ENCODE results near the gene ADAMTS2. TPM values are rescaled to one million over a fixed set of nuclear protein-coding genes. Genes with fewer than 3 reads are reported as not detected.

Gene ADAMTS2
- total RNA-seq, 5 donors from 2014 or later (not counting 1 experiment from before 2014, with no cell fraction given): 0.09 to 0.23 TPM; not detected in 3

- ATAC-seq (replicated peaks in 1 of 4): no peak
- POLR2A ChIA-PET: no interaction called here
Observed at GRCh38 chr5:179244044-179244443, 101.2 kb downstream of the ADAMTS2 start.

GRCh38 chr5:179243333-179243732, 101.9 kb downstream of the ADAMTS2 start:
- CTCF ChIA-PET: interaction anchor here in 1 of 2 donors (0.6 kb wide), 1 partner anchor 154 kb away, joined by 3 read pairs; no protein-coding TSS in a partner anchor
- POLR2A ChIA-PET: no interaction called here
- no peak overlapping the region for H3K27ac Mint-ChIP-seq
- peaks cover 15 to 18% of the 10 kb centered on the region in 2 donors for H3K27me3 Mint-ChIP-seq
- no peak for ATAC-seq (replicated peaks in 1 of 4)
- H3K4me1 Mint-ChIP-seq: no peaks in the 10 kb centered on the region
- no peaks in the 10 kb centered on the region for H3K36me3 Mint-ChIP-seq
- Histone ChIP-seq H3K36me3 (ENCODE audit: control insufficient read depth in 2 of 2, extremely low read depth in 1 of 2, insufficient read depth in 1 of 2, low read length in 1 of 2) (no peaks in the 10 kb centered on the region), H3K27ac (ENCODE audit: low read length) (no peak overlapping the region), H3K9me3 (no peaks in the 10 kb centered on the region), H3K27me3 (replicated peaks in 1 of 2; ENCODE audit: control insufficient read depth in 2 of 2, extremely low read depth in 1 of 2, insufficient read depth in 2 of 2, low read length in 1 of 2) (peaks cover 0 to 32% of the 10 kb centered on the region in 2 experiments), H3K4me3 (ENCODE audit: control insufficient read depth in 1 of 2, extremely low read depth in 1 of 2, low read length in 1 of 2) (no peak overlapping the region), H3K4me1 (ENCODE audit: control insufficient read depth in 1 of 2, extremely low read depth in 1 of 2, insufficient read depth in 2 of 2, low read length in 2 of 2) (no peaks in the 10 kb centered on the region)
- DNase-seq: no peak
- WGBS (ENCODE audit: insufficient coverage): no CpG with 5 or more reads among the region's 3 CpGs
- no peak overlapping the region for H3K4me3 Mint-ChIP-seq
- H3K9me3 Mint-ChIP-seq: peaks cover 9 to 23% (median 14%) of the 10 kb centered on the region in 3 donors

More at GRCh38 chr5:179244044-179244443, 101.2 kb downstream of the ADAMTS2 start:
- WGBS (ENCODE audit: insufficient coverage): 77% methylated on average over 3 of the region's 5 CpGs
- Histone ChIP-seq H3K36me3 (ENCODE audit: control insufficient read depth in 2 of 2, extremely low read depth in 1 of 2, insufficient read depth in 1 of 2, low read length in 1 of 2) (no peaks in the 10 kb centered on the region), H3K27me3 (replicated peaks in 1 of 2; ENCODE audit: control insufficient read depth in 2 of 2, extremely low read depth in 1 of 2, insufficient read depth in 2 of 2, low read length in 1 of 2) (peaks cover 0 to 26% of the 10 kb centered on the region in 2 experiments), H3K4me1 (ENCODE audit: control insufficient read depth in 1 of 2, extremely low read depth in 1 of 2, insufficient read depth in 2 of 2, low read length in 2 of 2) (no peaks in the 10 kb centered on the region), H3K4me3 (ENCODE audit: control insufficient read depth in 1 of 2, extremely low read depth in 1 of 2, low read length in 1 of 2) (no peak overlapping the region), H3K9me3 (no peaks in the 10 kb centered on the region), H3K27ac (ENCODE audit: low read length) (no peak overlapping the region)
- H3K27ac Mint-ChIP-seq: no peak overlapping the region
- no peaks in the 10 kb centered on the region for H3K4me1 Mint-ChIP-seq
- H3K4me3 Mint-ChIP-seq: no peak overlapping the region
- H3K9me3 Mint-ChIP-seq: peaks cover 9 to 23% (median 14%) of the 10 kb centered on the region in 3 donors
- no peak for DNase-seq
- no peaks in the 10 kb centered on the region for H3K36me3 Mint-ChIP-seq
- CTCF ChIA-PET: no interaction called here
- peaks cover 12 to 16% of the 10 kb centered on the region in 2 donors for H3K27me3 Mint-ChIP-seq

- H3K27ac Mint-ChIP-seq: no peak overlapping the region
- H3K36me3 Mint-ChIP-seq: no peaks in the 10 kb centered on the region
- H3K4me1 Mint-ChIP-seq: no peaks in the 10 kb centered on the region
- ATAC-seq (replicated peaks in 1 of 4) (no peak), DNase-seq (peak in 1 of 35 experiments; percentile 12)
- H3K4me1 ChIP-seq (ENCODE audit: control insufficient read depth in 1 of 2, extremely low read depth in 1 of 2, insufficient read depth in 2 of 2, low read length in 2 of 2): no peaks in the 10 kb centered on the region
- CTCF ChIA-PET: no interaction called here
- POLR2A ChIA-PET: interaction anchor here in 1 of 2 donors (0.6 kb wide), 1 partner anchor 228 kb away, joined by 3 read pairs; no protein-coding TSS in a partner anchor
- H3K4me3 ChIP-seq (ENCODE audit: control insufficient read depth in 1 of 2, extremely low read depth in 1 of 2, low read length in 1 of 2): no peak overlapping the region
- H3K27me3 Mint-ChIP-seq: peaks cover 19 to 21% of the 10 kb centered on the region in 2 donors
- H3K4me3 Mint-ChIP-seq: no peak overlapping the region
- H3K9me3 Mint-ChIP-seq: peaks cover 9 to 22% (median 14%) of the 10 kb centered on the region in 3 donors
- no peak overlapping the region for H3K27ac ChIP-seq (ENCODE audit: low read length)
- H3K27me3 ChIP-seq (replicated peaks in 1 of 2; ENCODE audit: control insufficient read depth in 2 of 2, extremely low read depth in 1 of 2, insufficient read depth in 2 of 2, low read length in 1 of 2): peaks cover 0 to 35% of the 10 kb centered on the region in 2 experiments
- H3K9me3 ChIP-seq: no peaks in the 10 kb centered on the region
- no peaks in the 10 kb centered on the region for H3K36me3 ChIP-seq (ENCODE audit: control insufficient read depth in 2 of 2, extremely low read depth in 1 of 2, insufficient read depth in 1 of 2, low read length in 1 of 2)
- WGBS (ENCODE audit: insufficient coverage): 79% methylated on average over 4 of the region's 6 CpGs
Observed at GRCh38 chr5:179242676-179243075, 102.6 kb downstream of the ADAMTS2 start.

- DNase-seq: peak in 1 of 35 experiments; percentile 17
- H3K9me3 ChIP-seq: no peaks in the 10 kb centered on the region
- no peak overlapping the region for H3K27ac Mint-ChIP-seq
Observed at GRCh38 chr5:179241764-179242370, 103.4 kb downstream of the ADAMTS2 start.

GRCh38 chr5:179241175-179241574, 104.1 kb downstream of the ADAMTS2 start:
- no peaks in the 10 kb centered on the region for H3K9me3 ChIP-seq
- CTCF ChIA-PET: no interaction called here

More at GRCh38 chr5:179241764-179242370, 103.4 kb downstream of the ADAMTS2 start:
- peaks cover 0 to 35% of the 10 kb centered on the region in 2 experiments for H3K27me3 ChIP-seq (replicated peaks in 1 of 2; ENCODE audit: control insufficient read depth in 2 of 2, extremely low read depth in 1 of 2, insufficient read depth in 2 of 2, low read length in 1 of 2)
- no peaks in the 10 kb centered on the region for H3K4me1 Mint-ChIP-seq
- no peak overlapping the region for H3K4me3 Mint-ChIP-seq
- H3K36me3 ChIP-seq (ENCODE audit: control insufficient read depth in 2 of 2, extremely low read depth in 1 of 2, insufficient read depth in 1 of 2, low read length in 1 of 2): no peaks in the 10 kb centered on the region
- no peak overlapping the region for H3K27ac ChIP-seq (ENCODE audit: low read length)
- POLR2A ChIA-PET: no interaction called here
- no peaks in the 10 kb centered on the region for H3K4me1 ChIP-seq (ENCODE audit: control insufficient read depth in 1 of 2, extremely low read depth in 1 of 2, insufficient read depth in 2 of 2, low read length in 2 of 2)
- CTCF ChIA-PET: no interaction called here
- ATAC-seq (replicated peaks in 1 of 4): no peak
- H3K36me3 Mint-ChIP-seq: no peaks in the 10 kb centered on the region
- H3K9me3 Mint-ChIP-seq: peaks cover 9 to 14% (median 11%) of the 10 kb centered on the region in 3 donors
- no peak overlapping the region for H3K4me3 ChIP-seq (ENCODE audit: control insufficient read depth in 1 of 2, extremely low read depth in 1 of 2, low read length in 1 of 2)
- 75% methylated on average over 5 of the region's 11 CpGs for WGBS (ENCODE audit: insufficient coverage)
- peaks cover 17 to 21% of the 10 kb centered on the region in 2 donors for H3K27me3 Mint-ChIP-seq

GRCh38 chr5:179240561-179240960, 104.7 kb downstream of the ADAMTS2 start:
- ATAC-seq (replicated peaks in 1 of 4) (no peak), DNase-seq (peak in 1 of 35 experiments; percentile 19)
- no peaks in the 10 kb centered on the region for H3K36me3 ChIP-seq (ENCODE audit: control insufficient read depth in 2 of 2, extremely low read depth in 1 of 2, insufficient read depth in 1 of 2, low read length in 1 of 2)
- WGBS (ENCODE audit: insufficient coverage): 92% methylated on average over 13 of the region's 14 CpGs
- CTCF ChIA-PET: no interaction called here
- Mint-ChIP-seq H3K27me3 (peaks cover 17 to 21% of the 10 kb centered on the region in 2 donors), H3K36me3 (no peaks in the 10 kb centered on the region), H3K4me1 (no peaks in the 10 kb centered on the region), H3K4me3 (no peak overlapping the region), H3K27ac (no peak overlapping the region), H3K9me3 (peaks cover 4 to 5% (median 4%) of the 10 kb centered on the region in 3 donors)
- no peak overlapping the region for H3K27ac ChIP-seq (ENCODE audit: low read length)
- POLR2A ChIA-PET: no interaction called here
- H3K27me3 ChIP-seq (replicated peaks in 1 of 2; ENCODE audit: control insufficient read depth in 2 of 2, extremely low read depth in 1 of 2, insufficient read depth in 2 of 2, low read length in 1 of 2): peaks cover 0 to 38% of the 10 kb centered on the region in 2 experiments
- no peak overlapping the region for H3K4me3 ChIP-seq (ENCODE audit: control insufficient read depth in 1 of 2, extremely low read depth in 1 of 2, low read length in 1 of 2)
- H3K4me1 ChIP-seq (ENCODE audit: control insufficient read depth in 1 of 2, extremely low read depth in 1 of 2, insufficient read depth in 2 of 2, low read length in 2 of 2): no peaks in the 10 kb centered on the region
- no peaks in the 10 kb centered on the region for H3K9me3 ChIP-seq

More at GRCh38 chr5:179241175-179241574, 104.1 kb downstream of the ADAMTS2 start:
- DNase-seq (peak in 1 of 35 experiments; percentile 13), ATAC-seq (replicated peaks in 1 of 4) (no peak)
- Mint-ChIP-seq H3K27me3 (peaks cover 17 to 21% of the 10 kb centered on the region in 2 donors), H3K4me3 (no peak overlapping the region), H3K9me3 (peaks cover 4 to 7% (median 6%) of the 10 kb centered on the region in 3 donors), H3K27ac (no peak overlapping the region), H3K36me3 (no peaks in the 10 kb centered on the region), H3K4me1 (no peaks in the 10 kb centered on the region)
- POLR2A ChIA-PET: no interaction called here
- Histone ChIP-seq H3K27ac (ENCODE audit: low read length) (no peak overlapping the region), H3K36me3 (ENCODE audit: control insufficient read depth in 2 of 2, extremely low read depth in 1 of 2, insufficient read depth in 1 of 2, low read length in 1 of 2) (no peaks in the 10 kb centered on the region), H3K27me3 (replicated peaks in 1 of 2; ENCODE audit: control insufficient read depth in 2 of 2, extremely low read depth in 1 of 2, insufficient read depth in 2 of 2, low read length in 1 of 2) (peaks cover 0 to 35% of the 10 kb centered on the region in 2 experiments), H3K4me1 (ENCODE audit: control insufficient read depth in 1 of 2, extremely low read depth in 1 of 2, insufficient read depth in 2 of 2, low read length in 2 of 2) (no peaks in the 10 kb centered on the region), H3K4me3 (ENCODE audit: control insufficient read depth in 1 of 2, extremely low read depth in 1 of 2, low read length in 1 of 2) (no peak overlapping the region)
- WGBS (ENCODE audit: insufficient coverage): 89% methylated on average over 13 of the region's 15 CpGs

Measured in T-cell (primary cell).